Colonic mucosa (tissue), 4 donors: ENCODE measurements around the gene MIGA2. TPM values are rescaled to one million over a fixed set of nuclear protein-coding genes. Genes with fewer than 3 reads are reported as not detected.

Source experiments
- DNase-seq: peaks from one replicate; pipeline ENCODE4 v3.0.0-alpha.2; 2020
- H3K27ac ChIP-seq: fragments of 200-600 bp; one replicate; pipeline ENCODE4 v1.8.0; 2021
- H3K27me3 ChIP-seq: fragments of 200-600 bp; one replicate; pipeline ENCODE4 v1.8.0; 2021
- H3K36me3 ChIP-seq: fragments of 200-600 bp; one replicate; pipeline ENCODE4 v1.8.0; 2021
- H3K4me1 ChIP-seq: fragments of 200-600 bp; one replicate; pipeline ENCODE4 v1.8.0; 2021; ENCODE audit warnings: mild to moderate bottlenecking
- H3K4me3 ChIP-seq: fragments of 200-600 bp; one replicate; pipeline ENCODE4 v1.8.0; 2021
- H3K9ac ChIP-seq, 2 donors: one replicate each; pipeline ENCODE4 v1.7.0; 2013; ENCODE audit warnings: control low read depth in 2 of 2, low read depth in 2 of 2, low read length in 2 of 2
- H3K9me3 ChIP-seq: fragments of 200-600 bp; one replicate; pipeline ENCODE4 v1.8.0; 2021
- intact Hi-C: fragments of 100-400 bp; cut with DNase I; formaldehyde crosslinking; loops from one replicate; pipeline ENCODE4 v1.14.1; 2022
- total RNA-seq, 2 donors: library from RNA; stranded (reverse); fragmentation: NEBNext Ultra II Directional in 1 of 2; extraction: Animal tissue kit (Norgen Biotek cat#: 25700) in 1 of 2; gene quantifications; one replicate each; pipeline ENCODE4 v1.2.1, GENCODE V29; 2021
- TF ChIP-seq, protein P1 (sequence below): fragments of 200-600 bp; IDR thresholded peaks from one replicate; pipeline ENCODE4 v1.8.0; 2022; ENCODE audit warnings: antibody characterized with exemption, mild to moderate bottlenecking
- donor health status: healthy.
- donor health status: DM: no; HTN: no; CAD: no.
- donor health status: DM: no; HTN: no; CAD: no.

Gene MIGA2
- total RNA-seq, 2 donors from 2014 or later: 47.4 to 74.8 TPM

DNA sequence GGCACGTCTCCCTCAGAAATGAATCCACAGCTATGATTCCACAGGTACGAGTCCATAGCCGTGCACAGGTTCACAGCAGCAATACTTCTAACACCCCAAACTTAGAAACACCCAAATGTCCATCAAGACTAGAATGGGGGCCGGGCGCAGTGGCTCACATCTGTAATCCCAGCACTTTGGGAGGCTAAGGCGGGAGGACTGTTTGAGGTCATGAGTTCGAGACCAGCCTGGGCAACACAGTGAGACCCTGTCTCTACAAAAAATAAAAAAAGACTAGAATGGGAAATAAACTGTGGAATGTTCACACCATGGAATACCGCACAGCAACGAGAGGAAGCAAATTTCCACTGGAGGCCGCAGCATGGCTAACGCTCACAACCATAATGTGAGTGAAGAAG is 40.2 kb downstream of the MIGA2 start:
- intact Hi-C loops: no loop called here
- no peaks in the 10 kb centered on the region for H3K36me3 ChIP-seq
- H3K27ac ChIP-seq: peak overlapping the region; percentile 84
- no peak for DNase-seq
- H3K27me3 ChIP-seq: no peaks in the 10 kb centered on the region
- H3K9ac ChIP-seq: peak overlapping the region in 1 of 2 donors; percentile 58
- H3K9me3 ChIP-seq: no peaks in the 10 kb centered on the region
- TF ChIP-seq, protein P1, sequence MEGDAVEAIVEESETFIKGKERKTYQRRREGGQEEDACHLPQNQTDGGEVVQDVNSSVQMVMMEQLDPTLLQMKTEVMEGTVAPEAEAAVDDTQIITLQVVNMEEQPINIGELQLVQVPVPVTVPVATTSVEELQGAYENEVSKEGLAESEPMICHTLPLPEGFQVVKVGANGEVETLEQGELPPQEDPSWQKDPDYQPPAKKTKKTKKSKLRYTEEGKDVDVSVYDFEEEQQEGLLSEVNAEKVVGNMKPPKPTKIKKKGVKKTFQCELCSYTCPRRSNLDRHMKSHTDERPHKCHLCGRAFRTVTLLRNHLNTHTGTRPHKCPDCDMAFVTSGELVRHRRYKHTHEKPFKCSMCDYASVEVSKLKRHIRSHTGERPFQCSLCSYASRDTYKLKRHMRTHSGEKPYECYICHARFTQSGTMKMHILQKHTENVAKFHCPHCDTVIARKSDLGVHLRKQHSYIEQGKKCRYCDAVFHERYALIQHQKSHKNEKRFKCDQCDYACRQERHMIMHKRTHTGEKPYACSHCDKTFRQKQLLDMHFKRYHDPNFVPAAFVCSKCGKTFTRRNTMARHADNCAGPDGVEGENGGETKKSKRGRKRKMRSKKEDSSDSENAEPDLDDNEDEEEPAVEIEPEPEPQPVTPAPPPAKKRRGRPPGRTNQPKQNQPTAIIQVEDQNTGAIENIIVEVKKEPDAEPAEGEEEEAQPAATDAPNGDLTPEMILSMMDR: no peak
- H3K4me1 ChIP-seq: peaks cover 12% of the 10 kb centered on the region
- no peak overlapping the region for H3K4me3 ChIP-seq

DNA sequence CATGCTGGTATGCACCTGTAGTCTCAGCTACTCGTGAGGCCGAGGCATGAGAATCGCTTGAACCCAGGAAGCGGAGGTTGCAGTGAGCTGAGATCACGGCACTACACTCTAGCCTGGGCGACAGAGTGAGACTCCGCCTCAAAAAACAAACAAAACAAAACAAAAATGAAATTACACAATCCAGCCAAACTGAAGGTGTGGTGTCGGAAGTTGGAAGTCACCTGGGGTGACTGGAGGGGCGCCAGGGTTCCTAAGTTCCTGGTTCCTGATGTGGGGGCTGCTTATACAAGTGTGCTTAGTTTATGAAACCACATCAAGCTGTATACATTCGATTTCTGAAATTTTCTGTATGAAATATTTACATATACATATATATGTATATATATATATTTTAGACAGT is 40.8 kb downstream of the MIGA2 start:
- H3K27ac ChIP-seq: peak overlapping the region; percentile 84
- TF ChIP-seq, protein P1: no peak
- peaks cover 17% of the 10 kb centered on the region for H3K4me1 ChIP-seq

DNA sequence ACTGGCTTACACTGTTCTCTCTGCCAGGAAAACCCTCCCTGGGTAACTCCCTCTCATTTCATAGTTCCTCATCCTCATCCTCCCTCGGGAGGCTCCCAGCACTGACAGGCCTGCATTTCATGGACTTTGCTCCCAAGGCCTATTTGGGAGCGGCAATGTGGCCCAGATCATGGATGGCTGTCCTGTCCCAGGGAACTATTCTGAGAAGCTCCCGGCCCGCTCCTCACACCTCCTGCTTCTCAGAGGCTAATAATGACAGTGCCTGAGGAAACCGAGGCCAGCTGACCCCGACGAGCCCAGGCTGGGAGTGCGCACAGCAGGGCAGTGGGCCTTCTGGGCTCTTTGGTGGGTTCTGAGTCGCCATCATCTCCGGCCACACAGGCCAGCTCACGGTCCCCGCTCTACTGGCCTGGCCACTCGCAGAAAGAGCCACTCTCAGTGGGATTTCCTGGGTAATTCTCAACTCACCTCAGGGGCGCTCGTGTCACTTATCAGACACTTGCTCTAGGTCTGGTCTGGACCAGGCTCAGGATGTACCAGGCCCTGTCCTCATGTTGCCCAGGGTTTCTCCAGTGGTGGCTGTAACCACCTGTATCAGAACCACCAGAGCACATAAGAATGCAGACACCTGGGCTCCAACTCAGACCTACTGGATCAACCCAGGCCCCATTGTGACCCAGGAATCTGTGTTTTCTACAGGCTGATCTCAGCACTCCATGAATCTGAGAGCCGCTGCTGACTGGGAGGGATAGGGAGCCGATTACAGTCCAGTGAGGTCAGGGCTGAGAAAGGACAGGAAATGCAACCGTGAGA is 42.5 kb downstream of the MIGA2 start:
- TF ChIP-seq, protein P1: no peak
- H3K9ac ChIP-seq: peak overlapping the region; percentile 37 to 70
- H3K36me3 ChIP-seq: no peaks in the 10 kb centered on the region
- peak; percentile 82 for DNase-seq
- H3K9me3 ChIP-seq: no peaks in the 10 kb centered on the region
- H3K4me3 ChIP-seq: no peak overlapping the region
- no peaks in the 10 kb centered on the region for H3K27me3 ChIP-seq
- H3K27ac ChIP-seq: peak overlapping the region; percentile 84
- intact Hi-C loops: no loop called here
- peaks cover 18% of the 10 kb centered on the region for H3K4me1 ChIP-seq

More for the DNA sequence above, 40.8 kb downstream of the MIGA2 start:
- no peaks in the 10 kb centered on the region for H3K9me3 ChIP-seq
- no peak overlapping the region for H3K4me3 ChIP-seq
- H3K9ac ChIP-seq: peak overlapping the region in 1 of 2 donors; percentile 58
- no peaks in the 10 kb centered on the region for H3K36me3 ChIP-seq
- intact Hi-C loops: no loop called here
- no peaks in the 10 kb centered on the region for H3K27me3 ChIP-seq
- DNase-seq: peak; percentile 81

DNA sequence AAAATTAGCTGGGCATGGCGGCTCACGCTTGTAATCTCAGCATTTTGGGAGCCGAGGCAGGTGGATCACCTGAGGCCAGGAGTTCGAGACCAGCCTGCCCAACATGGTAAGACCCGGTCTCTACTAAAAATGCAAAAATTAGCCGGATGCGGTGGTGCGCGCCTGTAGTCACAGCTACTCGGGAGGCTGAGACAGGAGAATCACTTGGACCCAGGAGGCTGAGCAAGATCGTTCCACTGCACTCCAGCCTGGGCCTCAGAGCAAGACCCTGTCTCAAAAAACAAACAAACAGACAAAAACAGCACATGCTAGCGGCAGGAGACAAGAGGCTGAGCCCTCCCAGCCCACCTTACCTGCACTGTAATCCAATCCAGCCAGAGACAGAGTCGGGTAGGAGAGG is 43.4 kb downstream of the MIGA2 start:
- no peak for DNase-seq
- Histone ChIP-seq H3K36me3 (no peaks in the 10 kb centered on the region), H3K27me3 (no peaks in the 10 kb centered on the region), H3K27ac (peak overlapping the region; percentile 21), H3K9ac (peak overlapping the region in 1 of 2 donors; percentile 84), H3K9me3 (no peaks in the 10 kb centered on the region), H3K4me1 (peaks cover 18% of the 10 kb centered on the region), H3K4me3 (peak overlapping the region; percentile 81)
- intact Hi-C loops: no loop called here
- TF ChIP-seq, protein P1: no peak

DNA sequence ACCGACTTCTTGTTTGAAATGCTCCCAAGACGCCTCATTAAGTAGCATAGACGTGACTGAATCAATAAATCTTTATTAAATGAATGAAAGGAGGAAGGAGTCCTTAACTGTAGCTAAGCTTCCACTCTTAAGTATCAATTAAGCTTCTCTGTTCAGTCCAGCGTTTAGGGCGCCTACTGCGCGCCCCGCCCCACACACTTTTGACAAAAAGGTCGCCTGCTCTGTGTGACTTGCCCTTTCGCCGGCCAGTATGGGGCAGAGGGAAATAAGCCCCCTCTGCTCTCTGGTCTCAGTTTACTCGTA is 43.8 kb downstream of the MIGA2 start:
- Histone ChIP-seq H3K4me1 (peaks cover 18% of the 10 kb centered on the region), H3K36me3 (no peaks in the 10 kb centered on the region), H3K27ac (peak overlapping the region; percentile 21), H3K27me3 (no peaks in the 10 kb centered on the region), H3K9ac (peak overlapping the region; percentile 64 to 84), H3K9me3 (no peaks in the 10 kb centered on the region), H3K4me3 (peak overlapping the region; percentile 81)
- TF ChIP-seq, protein P1: no peak
- no peak for DNase-seq
- intact Hi-C loops: no loop called here
